WTC11 (cell line): ENCODE results near the gene COX6A1.

Experiments used
- ETV6 ChIP-seq: sonication (generic); formaldehyde crosslinking; IDR thresholded peaks from 2 replicates; pipeline ENCODE4 v1.8.1; 2022; ENCODE audit warnings: mild to moderate bottlenecking, missing genetic modification reagents
- MYBL2 ChIP-seq: sonication (generic); formaldehyde crosslinking; IDR thresholded peaks from 2 replicates; pipeline ENCODE4 v1.8.1; 2023; ENCODE audit warnings: mild to moderate bottlenecking, moderate library complexity, missing genetic modification reagents
- NFYB ChIP-seq: sonication (generic); formaldehyde crosslinking; conservative IDR thresholded peaks from 2 replicates; pipeline ENCODE4 v1.8.0; 2022; ENCODE audit warnings: low read depth, missing genetic modification reagents
- TF ChIP-seq, protein P1 (sequence below): fragments of 200-600 bp; IDR thresholded peaks from 2 replicates; pipeline ENCODE4 v1.8.0; 2022; ENCODE audit warnings: antibody characterized with exemption
- TF ChIP-seq, protein P2 (sequence below): sonication (generic); formaldehyde crosslinking; IDR thresholded peaks from 2 replicates; pipeline ENCODE4 v1.8.1; 2023; ENCODE audit warnings: mild to moderate bottlenecking, missing genetic modification reagents, moderate library complexity
- TF ChIP-seq, protein P3 (sequence below): sonication (generic); formaldehyde crosslinking; IDR thresholded peaks from 2 replicates; pipeline ENCODE4 v1.8.1; 2022; ENCODE audit warnings: missing genetic modification reagents, borderline replicate concordance
- TF ChIP-seq, protein P4 (sequence below): sonication (generic); formaldehyde crosslinking; IDR thresholded peaks from 2 replicates; pipeline ENCODE4 v1.8.1; 2023; ENCODE audit warnings: mild to moderate bottlenecking, missing genetic modification reagents, moderate library complexity
- TF ChIP-seq, protein P5 (sequence below): sonication (generic); formaldehyde crosslinking; IDR thresholded peaks from 2 replicates; pipeline ENCODE4 v1.8.0; 2022; ENCODE audit warnings: mild to moderate bottlenecking, missing genetic modification reagents
- TF ChIP-seq, protein P6 (sequence below): sonication (generic); formaldehyde crosslinking; IDR thresholded peaks from 2 replicates; pipeline ENCODE4 v1.8.1; 2022; ENCODE audit warnings: low read depth, missing genetic modification reagents, borderline replicate concordance
- TF ChIP-seq, protein P7 (sequence below): sonication (generic); formaldehyde crosslinking; IDR thresholded peaks from 2 replicates; pipeline ENCODE4 v1.8.1; 2022; ENCODE audit warnings: mild to moderate bottlenecking, moderate library complexity, missing genetic modification reagents

DNA sequence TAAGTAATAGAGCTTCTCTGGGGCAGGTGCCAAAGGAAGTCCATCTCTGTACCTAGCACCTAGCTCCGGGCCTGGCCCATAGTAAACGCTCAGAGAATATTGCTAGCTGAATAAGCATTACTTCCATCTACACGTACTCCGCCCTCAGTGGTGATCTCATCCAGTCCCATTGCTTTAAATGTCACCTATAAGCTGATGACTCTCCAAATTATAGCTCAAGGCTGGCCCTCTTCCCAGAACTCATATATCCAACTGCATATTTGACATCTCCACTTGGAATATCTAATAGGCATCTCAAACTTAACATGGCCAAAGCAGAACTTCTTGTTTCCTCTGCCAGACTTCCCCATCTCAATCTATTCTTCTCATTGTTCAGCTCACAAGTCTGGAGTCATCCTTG is 51.1 kb downstream of the COX6A1 start:
- TF ChIP-seq, protein P1, sequence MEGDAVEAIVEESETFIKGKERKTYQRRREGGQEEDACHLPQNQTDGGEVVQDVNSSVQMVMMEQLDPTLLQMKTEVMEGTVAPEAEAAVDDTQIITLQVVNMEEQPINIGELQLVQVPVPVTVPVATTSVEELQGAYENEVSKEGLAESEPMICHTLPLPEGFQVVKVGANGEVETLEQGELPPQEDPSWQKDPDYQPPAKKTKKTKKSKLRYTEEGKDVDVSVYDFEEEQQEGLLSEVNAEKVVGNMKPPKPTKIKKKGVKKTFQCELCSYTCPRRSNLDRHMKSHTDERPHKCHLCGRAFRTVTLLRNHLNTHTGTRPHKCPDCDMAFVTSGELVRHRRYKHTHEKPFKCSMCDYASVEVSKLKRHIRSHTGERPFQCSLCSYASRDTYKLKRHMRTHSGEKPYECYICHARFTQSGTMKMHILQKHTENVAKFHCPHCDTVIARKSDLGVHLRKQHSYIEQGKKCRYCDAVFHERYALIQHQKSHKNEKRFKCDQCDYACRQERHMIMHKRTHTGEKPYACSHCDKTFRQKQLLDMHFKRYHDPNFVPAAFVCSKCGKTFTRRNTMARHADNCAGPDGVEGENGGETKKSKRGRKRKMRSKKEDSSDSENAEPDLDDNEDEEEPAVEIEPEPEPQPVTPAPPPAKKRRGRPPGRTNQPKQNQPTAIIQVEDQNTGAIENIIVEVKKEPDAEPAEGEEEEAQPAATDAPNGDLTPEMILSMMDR = no peak
- TF ChIP-seq, protein P2, sequence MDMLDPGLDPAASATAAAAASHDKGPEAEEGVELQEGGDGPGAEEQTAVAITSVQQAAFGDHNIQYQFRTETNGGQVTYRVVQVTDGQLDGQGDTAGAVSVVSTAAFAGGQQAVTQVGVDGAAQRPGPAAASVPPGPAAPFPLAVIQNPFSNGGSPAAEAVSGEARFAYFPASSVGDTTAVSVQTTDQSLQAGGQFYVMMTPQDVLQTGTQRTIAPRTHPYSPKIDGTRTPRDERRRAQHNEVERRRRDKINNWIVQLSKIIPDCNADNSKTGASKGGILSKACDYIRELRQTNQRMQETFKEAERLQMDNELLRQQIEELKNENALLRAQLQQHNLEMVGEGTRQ = no peak
- TF ChIP-seq, protein P3, sequence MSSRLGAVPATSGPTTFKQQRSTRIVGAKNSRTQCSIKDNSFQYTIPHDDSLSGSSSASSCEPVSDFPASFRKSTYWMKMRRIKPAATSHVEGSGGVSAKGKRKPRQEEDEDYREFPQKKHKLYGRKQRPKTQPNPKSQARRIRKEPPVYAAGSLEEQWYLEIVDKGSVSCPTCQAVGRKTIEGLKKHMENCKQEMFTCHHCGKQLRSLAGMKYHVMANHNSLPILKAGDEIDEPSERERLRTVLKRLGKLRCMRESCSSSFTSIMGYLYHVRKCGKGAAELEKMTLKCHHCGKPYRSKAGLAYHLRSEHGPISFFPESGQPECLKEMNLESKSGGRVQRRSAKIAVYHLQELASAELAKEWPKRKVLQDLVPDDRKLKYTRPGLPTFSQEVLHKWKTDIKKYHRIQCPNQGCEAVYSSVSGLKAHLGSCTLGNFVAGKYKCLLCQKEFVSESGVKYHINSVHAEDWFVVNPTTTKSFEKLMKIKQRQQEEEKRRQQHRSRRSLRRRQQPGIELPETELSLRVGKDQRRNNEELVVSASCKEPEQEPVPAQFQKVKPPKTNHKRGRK (CRISPR knock-in tag) = no peak
- TF ChIP-seq, protein P4, sequence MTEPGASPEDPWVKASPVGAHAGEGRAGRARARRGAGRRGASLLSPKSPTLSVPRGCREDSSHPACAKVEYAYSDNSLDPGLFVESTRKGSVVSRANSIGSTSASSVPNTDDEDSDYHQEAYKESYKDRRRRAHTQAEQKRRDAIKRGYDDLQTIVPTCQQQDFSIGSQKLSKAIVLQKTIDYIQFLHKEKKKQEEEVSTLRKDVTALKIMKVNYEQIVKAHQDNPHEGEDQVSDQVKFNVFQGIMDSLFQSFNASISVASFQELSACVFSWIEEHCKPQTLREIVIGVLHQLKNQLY (CRISPR knock-in tag) = no peak
- TF ChIP-seq, protein P5, sequence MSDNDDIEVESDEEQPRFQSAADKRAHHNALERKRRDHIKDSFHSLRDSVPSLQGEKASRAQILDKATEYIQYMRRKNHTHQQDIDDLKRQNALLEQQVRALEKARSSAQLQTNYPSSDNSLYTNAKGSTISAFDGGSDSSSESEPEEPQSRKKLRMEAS (CRISPR knock-in tag) = no peak
- TF ChIP-seq, protein P6, sequence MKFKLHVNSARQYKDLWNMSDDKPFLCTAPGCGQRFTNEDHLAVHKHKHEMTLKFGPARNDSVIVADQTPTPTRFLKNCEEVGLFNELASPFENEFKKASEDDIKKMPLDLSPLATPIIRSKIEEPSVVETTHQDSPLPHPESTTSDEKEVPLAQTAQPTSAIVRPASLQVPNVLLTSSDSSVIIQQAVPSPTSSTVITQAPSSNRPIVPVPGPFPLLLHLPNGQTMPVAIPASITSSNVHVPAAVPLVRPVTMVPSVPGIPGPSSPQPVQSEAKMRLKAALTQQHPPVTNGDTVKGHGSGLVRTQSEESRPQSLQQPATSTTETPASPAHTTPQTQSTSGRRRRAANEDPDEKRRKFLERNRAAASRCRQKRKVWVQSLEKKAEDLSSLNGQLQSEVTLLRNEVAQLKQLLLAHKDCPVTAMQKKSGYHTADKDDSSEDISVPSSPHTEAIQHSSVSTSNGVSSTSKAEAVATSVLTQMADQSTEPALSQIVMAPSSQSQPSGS (CRISPR knock-in tag) = no peak
- TF ChIP-seq MYBL2 (CRISPR knock-in tag) (no peak), NFYB (CRISPR knock-in tag) (no peak), ETV6 (CRISPR knock-in tag) (no peak)
- TF ChIP-seq, protein P7, sequence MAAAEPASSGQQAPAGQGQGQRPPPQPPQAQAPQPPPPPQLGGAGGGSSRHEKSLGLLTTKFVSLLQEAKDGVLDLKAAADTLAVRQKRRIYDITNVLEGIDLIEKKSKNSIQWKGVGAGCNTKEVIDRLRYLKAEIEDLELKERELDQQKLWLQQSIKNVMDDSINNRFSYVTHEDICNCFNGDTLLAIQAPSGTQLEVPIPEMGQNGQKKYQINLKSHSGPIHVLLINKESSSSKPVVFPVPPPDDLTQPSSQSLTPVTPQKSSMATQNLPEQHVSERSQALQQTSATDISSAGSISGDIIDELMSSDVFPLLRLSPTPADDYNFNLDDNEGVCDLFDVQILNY (CRISPR knock-in tag) = no peak
